Measurements from ENCODE around the gene DEK.
"Not testable (repeated sequence)": the region's sequence is repeated elsewhere in the genome, so short reads cannot be mapped to it uniquely, and the experiment has no call there.

Gene DEK, protein sequence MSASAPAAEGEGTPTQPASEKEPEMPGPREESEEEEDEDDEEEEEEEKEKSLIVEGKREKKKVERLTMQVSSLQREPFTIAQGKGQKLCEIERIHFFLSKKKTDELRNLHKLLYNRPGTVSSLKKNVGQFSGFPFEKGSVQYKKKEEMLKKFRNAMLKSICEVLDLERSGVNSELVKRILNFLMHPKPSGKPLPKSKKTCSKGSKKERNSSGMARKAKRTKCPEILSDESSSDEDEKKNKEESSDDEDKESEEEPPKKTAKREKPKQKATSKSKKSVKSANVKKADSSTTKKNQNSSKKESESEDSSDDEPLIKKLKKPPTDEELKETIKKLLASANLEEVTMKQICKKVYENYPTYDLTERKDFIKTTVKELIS

DNA sequence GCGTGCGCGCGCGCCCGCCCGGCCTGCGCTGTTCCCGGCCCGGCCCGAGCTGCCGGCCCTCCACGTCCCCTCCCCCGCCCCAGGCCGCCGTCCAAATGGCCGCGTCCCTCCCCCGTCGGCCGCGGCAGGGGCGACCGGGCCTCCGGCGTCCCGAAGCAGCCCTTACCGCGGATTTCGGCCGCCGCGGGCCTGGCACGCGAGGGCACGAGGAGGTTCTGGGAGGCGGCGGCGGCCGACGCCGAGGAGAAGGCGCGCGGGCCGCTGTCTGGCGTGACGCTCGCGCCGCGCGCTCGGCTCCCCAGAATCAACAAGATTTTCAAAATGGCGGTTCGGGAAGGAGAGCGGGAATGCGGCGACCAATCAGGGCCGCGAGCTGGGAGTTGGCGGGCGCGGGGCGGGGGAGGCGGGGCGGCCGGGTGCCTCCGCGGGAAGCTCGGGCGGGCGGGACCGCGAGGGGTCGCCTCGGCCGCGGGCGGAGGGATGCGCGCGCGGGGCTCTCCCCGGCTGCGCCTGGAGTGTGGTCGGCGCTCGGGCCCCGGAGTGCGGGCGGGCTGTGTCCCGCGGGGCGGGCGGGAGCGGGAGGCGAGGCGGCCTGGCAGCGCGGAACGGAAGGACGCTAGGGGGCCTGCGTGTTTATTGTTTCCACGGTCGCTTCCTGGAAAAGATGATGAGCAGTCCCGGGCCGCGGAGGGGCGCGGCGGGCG is at the start of gene DEK:
Gene DEK, minus strand, starts transcription at position 312 of the 704 bp plus-strand sequence. CDS start 543 bp downstream, outside the sequence.
- in situ Hi-C loops (cut with HindIII; ENCODE audit: low pct_ligation_motif_present, low sequenced_read_pairs) = no loop called here
- TF ChIP-seq, protein P1, sequence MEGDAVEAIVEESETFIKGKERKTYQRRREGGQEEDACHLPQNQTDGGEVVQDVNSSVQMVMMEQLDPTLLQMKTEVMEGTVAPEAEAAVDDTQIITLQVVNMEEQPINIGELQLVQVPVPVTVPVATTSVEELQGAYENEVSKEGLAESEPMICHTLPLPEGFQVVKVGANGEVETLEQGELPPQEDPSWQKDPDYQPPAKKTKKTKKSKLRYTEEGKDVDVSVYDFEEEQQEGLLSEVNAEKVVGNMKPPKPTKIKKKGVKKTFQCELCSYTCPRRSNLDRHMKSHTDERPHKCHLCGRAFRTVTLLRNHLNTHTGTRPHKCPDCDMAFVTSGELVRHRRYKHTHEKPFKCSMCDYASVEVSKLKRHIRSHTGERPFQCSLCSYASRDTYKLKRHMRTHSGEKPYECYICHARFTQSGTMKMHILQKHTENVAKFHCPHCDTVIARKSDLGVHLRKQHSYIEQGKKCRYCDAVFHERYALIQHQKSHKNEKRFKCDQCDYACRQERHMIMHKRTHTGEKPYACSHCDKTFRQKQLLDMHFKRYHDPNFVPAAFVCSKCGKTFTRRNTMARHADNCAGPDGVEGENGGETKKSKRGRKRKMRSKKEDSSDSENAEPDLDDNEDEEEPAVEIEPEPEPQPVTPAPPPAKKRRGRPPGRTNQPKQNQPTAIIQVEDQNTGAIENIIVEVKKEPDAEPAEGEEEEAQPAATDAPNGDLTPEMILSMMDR (IDR thresholded peaks at IDR 0.05; ENCODE audit: low read depth, low read length, missing control alignments) = peak; percentile 60

DNA sequence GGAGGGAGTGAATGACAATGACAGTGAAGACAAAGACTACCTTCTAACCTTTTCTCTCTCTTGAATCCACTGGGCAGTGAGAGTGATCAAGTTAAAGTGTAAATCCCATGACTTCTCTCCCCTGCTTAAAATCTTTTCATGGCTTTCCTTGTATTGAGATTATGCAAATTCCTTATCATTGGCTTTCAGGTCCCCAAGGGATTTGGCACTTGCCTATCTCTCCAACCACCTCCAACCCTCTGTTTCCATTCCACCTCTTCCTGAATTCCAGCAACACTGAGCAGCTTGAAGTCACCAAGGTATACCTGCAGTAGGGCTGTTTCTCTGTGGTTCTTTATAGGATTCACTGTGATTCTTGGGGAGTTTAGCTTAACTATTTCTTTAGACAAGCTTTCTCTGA is 48.0 kb upstream of the DEK start:
- no peak for DNase-seq
- in situ Hi-C loops (cut with HindIII; ENCODE audit: low pct_ligation_motif_present, low sequenced_read_pairs) = loop anchor here (25.0 kb wide), 1 partner anchor 175 kb away; no protein-coding TSS in a partner anchor
- H3K27me3 ChIP-seq (replicated peaks) = no peaks in the 10 kb centered on the region
- no peak overlapping the region for H3K27ac ChIP-seq
- no peak overlapping the region for H3K4me3 ChIP-seq (ENCODE audit: low read depth, low read length)
- H3K36me3 ChIP-seq (replicated peaks) = no peaks in the 10 kb centered on the region
- TF ChIP-seq, protein P1 (IDR thresholded peaks at IDR 0.05; ENCODE audit: low read depth, low read length, missing control alignments) = no peak

More for the DNA sequence above, at the start of gene DEK:
- no peaks in the 10 kb centered on the region for H3K36me3 ChIP-seq (replicated peaks)
- peak within 1 kb of the TSS; percentile 80 for H3K27ac ChIP-seq
- no peaks in the 10 kb centered on the region for H3K27me3 ChIP-seq (replicated peaks)
- peak; percentile 74 for DNase-seq
- H3K4me3 ChIP-seq (ENCODE audit: low read depth, low read length) = peak within 1 kb of the TSS; percentile 87

DNA sequence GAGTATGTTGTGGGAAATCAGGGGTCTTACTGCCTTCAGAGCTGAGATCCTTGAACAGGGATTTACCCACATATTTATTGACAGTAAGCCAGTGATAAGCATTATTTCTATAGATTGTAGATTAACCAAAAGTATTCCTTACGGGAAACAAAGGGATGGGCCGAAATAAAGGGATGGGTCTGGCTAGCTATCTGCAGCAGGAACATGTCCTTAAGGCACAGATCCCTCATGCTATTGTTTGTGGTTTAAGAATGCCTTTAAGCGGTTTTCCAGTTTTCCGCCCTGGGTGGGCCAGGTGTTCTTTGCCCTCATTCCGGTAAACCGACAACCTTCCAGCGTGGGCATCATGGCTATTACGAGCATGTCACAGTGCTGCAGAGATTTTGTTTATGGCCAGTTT is 45.7 kb upstream of the DEK start:
- H3K36me3 ChIP-seq (replicated peaks); H3K27ac ChIP-seq; H3K27me3 ChIP-seq (replicated peaks); DNase-seq; H3K4me3 ChIP-seq (ENCODE audit: low read depth, low read length): not testable (repeated sequence)
- in situ Hi-C loops (cut with HindIII; ENCODE audit: low pct_ligation_motif_present, low sequenced_read_pairs) = loop anchor here (25.0 kb wide), 1 partner anchor 177 kb away; no protein-coding TSS in a partner anchor

DNA sequence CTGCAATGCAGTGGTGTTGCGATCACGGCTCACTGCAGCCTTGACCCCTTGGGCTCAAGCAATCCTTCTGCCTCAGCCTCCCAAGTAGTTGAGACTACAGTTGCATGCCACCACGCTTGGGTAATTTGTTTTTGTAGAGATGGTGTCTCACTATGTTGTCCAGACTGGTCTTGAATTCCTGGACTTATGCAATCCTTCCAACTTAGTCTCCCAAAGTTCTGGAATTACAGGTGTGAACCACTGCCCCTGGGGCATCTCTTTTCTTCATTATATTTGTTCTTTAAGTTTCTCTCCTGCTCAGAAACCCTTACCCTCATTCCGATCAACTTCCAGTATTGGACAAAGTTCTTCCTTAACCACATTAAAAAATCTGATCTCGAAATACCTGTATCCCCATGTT is 44.7 kb upstream of the DEK start:
- TF ChIP-seq, protein P1 (IDR thresholded peaks at IDR 0.05; ENCODE audit: low read depth, low read length, missing control alignments) = no peak
- Histone ChIP-seq H3K4me3 (ENCODE audit: low read depth, low read length) (no peak overlapping the region), H3K36me3 (replicated peaks) (no peaks in the 10 kb centered on the region), H3K27me3 (replicated peaks) (no peaks in the 10 kb centered on the region), H3K27ac (no peak overlapping the region)
- no peak for DNase-seq
- in situ Hi-C loops (cut with HindIII; ENCODE audit: low pct_ligation_motif_present, low sequenced_read_pairs) = loop anchor here (25.0 kb wide), 1 partner anchor 178 kb away; no protein-coding TSS in a partner anchor

DNA sequence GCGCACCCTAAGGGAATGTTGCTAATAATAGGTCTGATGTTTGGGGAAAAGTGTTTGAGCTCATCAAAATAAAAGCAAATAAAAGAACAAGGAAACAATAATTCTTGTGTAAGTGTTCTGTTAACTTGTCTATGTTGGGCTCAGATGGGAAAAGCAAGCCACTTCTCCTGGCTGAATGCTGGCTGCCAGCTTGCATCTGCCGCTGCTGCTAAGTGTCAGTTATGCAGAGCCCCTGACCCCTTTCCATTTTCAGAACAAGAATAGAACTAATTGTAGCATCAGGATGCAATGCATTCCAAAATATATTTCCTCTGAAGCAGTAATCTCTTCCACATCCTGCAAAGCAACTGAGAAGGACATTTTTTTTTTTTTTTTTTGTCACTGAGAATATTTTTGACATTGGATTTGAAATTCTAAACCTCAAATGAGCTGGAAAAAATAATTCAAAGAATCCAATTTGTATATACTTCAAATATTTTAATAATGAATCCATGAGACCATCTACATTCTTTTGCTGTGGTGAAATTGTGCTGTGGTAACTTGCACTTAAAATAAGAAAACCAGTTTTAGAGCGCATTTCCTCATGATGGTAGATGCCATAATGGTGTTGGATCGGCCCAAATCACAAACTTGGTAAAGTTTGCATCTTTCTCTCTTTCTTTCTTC is 43.9 kb upstream of the DEK start:
- in situ Hi-C loops (cut with HindIII; ENCODE audit: low pct_ligation_motif_present, low sequenced_read_pairs) = loop anchor here (25.0 kb wide), 1 partner anchor 179 kb away; no protein-coding TSS in a partner anchor
- Histone ChIP-seq H3K36me3 (replicated peaks) (no peaks in the 10 kb centered on the region), H3K27me3 (replicated peaks) (no peaks in the 10 kb centered on the region), H3K4me3 (ENCODE audit: low read depth, low read length) (no peak overlapping the region), H3K27ac (no peak overlapping the region)
- DNase-seq = no peak
- TF ChIP-seq, protein P1 (IDR thresholded peaks at IDR 0.05; ENCODE audit: low read depth, low read length, missing control alignments) = no peak

DNA sequence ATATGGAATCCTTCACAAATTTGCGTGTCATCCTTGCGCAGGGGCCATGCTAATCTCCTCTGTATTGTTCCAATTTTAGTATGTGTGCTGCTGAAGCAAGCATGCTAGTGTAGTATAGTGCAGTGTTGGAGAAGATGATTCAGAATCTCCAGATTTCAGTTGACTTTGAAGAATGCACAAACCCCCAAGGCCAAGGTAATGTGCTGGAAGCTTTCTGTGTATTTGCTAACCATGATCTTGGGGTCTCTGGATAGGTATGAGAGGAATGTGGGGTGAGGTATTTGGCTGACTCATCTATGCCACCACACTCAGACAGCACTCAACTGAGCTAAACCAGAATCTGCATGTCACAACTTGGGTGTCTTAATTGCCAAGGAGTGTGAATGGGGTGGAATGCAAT is 42.6 kb upstream of the DEK start:
- no peaks in the 10 kb centered on the region for H3K36me3 ChIP-seq (replicated peaks)
- no peaks in the 10 kb centered on the region for H3K27me3 ChIP-seq (replicated peaks)
- peak; percentile 26 for DNase-seq
- H3K4me3 ChIP-seq (ENCODE audit: low read depth, low read length) = no peak overlapping the region
- no peak overlapping the region for H3K27ac ChIP-seq
- TF ChIP-seq, protein P1 (IDR thresholded peaks at IDR 0.05; ENCODE audit: low read depth, low read length, missing control alignments) = no peak
- in situ Hi-C loops (cut with HindIII; ENCODE audit: low pct_ligation_motif_present, low sequenced_read_pairs) = loop anchor here (25.0 kb wide), 1 partner anchor 180 kb away; no protein-coding TSS in a partner anchor

Measured in brain microvascular endothelial cell (primary cell).